COLO668 (cell line): ENCODE results near the gene CDKN2B-AS1.

Experiments
- DNase-seq: peaks from one replicate; lab custom pipeline; 2025; ENCODE audit not compliant: unreplicated experiment; lab: John Stamatoyannopoulos, UW

CDKN2B-AS1 gene

GRCh38 chr9:21982391-21982790 lies 12.2 kb upstream of the CDKN2B-AS1 start:
- no peak for DNase-seq

DNA sequence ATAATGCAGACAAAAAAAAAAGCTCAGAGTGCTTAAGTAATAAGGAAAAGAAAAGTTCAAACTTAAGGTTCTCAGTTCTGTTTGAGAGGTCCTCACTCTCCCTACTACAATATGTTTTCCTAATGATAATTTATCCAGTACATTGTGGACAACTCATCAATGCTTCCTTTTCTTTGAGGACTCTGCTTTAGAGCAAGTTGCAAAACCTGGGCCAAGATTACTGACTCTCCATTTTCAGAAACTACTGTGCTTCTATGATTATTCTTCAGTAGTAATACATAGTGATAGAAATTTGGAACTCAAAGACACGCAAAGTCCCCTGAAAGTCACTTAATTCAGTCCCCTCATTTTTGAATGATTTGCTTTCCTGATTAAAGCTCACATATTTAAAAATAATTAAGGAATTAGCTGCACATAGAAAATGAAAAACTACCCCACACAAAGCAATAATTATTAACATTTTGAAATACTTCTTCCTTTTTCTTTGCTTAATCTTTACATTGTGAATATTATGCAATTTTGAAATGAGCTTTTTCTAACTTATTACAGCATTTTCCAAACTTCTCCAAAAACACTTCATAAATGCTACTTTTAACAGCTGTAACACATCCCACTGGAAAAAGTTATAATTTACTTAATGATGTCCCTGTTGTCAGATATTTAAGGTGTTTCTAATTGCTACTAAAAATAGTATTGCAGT lies 11.6 kb upstream of the CDKN2B-AS1 start:
- DNase-seq: no peak

GRCh38 chr9:21983561-21983935 lies 11.0 kb upstream of the CDKN2B-AS1 start:
- no peak for DNase-seq

- DNase-seq: no peak
Observed at GRCh38 chr9:21984101-21984500, 10.5 kb upstream of the CDKN2B-AS1 start.

- DNase-seq: no peak
Observed at GRCh38 chr9:21985964-21986667, 8.5 kb upstream of the CDKN2B-AS1 start.

DNA sequence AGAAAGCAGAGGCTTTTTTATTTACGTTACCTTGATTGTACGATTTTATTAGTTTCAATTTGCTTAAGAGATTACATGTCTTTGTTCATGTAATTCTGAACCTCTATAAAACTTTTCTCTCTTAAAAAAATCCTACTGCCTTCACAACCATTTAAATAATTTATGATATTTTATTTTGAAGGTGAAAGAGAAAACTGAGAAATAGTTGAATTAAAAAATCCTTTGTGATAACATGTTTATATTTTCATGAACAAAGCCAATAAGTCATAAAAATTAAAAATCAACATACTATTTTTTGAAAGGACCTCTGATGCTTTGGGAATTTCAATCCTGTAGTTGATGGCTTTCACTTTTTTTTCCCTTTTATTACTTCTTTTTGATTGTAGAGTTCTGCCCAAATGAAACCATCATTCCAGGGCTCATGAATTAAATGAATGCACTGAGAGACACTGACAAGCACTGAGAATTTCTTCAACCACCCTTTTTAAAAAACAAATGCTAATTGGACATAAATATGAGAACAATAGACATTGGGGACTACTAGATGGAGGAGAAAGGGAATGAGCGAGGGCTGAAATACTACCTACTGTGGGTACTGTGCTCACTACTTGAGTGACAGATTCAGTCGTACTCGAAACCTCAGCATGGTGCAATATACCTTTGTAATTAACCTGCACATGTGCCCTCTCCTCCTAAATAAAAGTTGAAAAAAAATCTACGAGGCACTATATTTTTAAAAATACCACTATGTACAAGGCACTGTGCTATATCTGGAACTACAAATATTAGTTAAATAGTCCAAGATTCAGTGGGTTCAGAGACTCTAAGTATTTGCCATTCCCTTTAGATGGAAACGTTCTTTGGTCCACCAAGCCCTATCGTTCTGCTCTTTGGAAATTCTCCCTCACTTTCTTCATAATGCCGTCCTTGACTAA lies 6.3 kb upstream of the CDKN2B-AS1 start:
- DNase-seq: no peak

DNA sequence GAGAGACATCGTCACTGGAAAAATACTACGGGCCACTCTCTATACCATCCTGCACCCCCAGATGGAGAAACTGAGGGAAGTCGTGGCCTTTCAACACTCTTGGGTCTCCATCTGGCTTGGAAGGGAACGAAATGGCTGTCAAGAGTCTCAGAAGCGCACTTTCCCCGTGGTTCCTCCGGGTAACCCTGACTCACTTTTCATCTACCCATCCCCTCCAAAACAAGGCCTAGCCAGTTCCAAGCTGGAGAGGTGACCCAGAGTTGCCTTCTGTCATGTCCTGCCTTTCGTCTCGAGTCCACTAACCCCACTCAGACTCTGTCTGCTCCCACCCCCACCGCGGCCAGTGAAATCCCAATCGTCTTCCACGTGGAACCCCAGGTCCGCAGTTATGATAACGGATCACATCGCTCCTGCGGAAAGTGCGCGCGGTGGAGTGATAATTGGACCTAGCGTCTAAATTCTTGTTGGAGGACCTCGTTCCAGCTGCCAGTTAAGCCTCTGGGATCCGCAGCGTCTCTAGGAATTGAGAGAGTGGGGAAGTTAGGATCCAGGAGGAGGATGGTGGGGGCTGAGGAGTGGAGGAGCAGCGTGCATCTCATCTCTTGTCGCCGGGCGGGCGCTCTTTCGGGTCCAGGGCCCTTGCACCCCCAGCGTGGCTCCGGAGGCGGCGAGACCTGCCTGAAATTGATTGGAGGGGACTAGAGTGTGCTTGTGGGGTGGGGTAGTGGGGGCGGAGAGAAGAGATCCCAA lies 5.0 kb upstream of the CDKN2B-AS1 start:
- DNase-seq: no peak

GRCh38 chr9:21991072-21991959 lies 3.3 kb upstream of the CDKN2B-AS1 start:
- peak; percentile 15 for DNase-seq

GRCh38 chr9:21993007-21993406 lies 1.6 kb upstream of the CDKN2B-AS1 start:
- DNase-seq: no peak

DNA sequence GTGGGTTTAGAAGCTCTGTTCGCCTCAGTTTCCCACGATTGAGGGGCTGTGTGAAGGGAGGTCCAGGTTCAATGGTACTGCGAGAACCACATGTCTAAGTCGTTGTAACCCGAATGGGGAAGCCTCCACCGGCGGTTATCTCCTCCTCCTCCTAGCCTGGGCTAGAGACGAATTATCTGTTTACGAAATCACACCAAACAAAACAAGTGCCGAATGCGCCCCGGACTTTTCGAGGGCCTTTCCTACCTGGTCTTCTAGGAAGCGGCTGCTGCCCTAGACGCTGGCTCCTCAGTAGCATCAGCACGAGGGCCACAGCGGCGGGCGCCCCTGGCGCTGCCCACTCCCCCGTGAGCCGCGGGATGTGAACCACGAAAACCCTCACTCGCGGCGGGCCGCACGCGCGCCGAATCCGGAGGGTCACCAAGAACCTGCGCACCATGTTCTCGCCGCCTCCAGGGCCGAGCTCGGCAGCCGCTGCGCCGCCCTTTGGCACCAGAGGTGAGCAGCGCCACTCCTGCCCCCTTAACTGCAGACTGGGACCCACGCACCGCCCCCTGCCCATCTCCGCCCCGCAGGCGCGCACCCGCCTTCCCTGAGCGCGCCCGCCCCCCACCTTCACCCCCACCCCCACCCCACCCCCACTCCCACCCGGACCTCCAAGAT lies 567 bp upstream of the CDKN2B-AS1 start, which contains the start of gene CDKN2A:
Gene CDKN2A (minus strand): TSS at position 500 of the 663 bp plus-strand sequence.
- no peak for DNase-seq

DNA sequence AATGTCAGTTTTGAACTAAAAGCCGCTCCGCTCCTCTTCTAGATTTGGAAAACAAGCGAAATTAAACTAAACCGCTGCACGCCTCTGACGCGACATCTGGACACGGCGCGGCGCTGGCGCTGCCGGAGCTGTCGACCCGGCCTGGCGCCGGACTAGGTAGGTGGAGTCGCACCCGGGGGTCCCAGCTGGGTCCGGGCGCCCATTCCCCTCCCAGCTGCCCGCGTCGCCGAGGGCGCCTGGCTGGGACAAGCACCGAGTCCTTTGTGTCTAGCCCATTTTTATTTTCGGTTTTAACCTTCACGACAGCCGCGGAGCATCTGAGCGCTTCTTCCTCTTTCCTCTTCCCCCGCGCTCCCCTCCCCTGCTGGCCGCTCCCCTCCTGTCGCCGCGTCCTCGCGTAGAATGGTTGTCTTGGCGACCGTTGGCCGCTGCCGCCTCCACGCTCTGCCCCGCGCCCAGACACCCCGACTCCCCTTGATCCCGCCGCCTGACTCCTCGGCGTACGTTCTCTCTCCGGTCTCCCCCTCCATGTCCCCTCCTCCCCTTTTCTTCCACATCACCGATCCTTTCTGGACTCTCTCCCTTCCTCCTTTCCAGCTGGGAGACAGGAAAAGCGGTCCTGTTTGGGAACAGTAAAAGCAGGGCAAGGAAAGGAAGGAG lies 545 bp downstream of the CDKN2B-AS1 start:
- DNase-seq: peak; percentile 90

- DNase-seq: peak; percentile 60
Observed at GRCh38 chr9:21995666-21996398, 1.2 kb downstream of the CDKN2B-AS1 start.

- DNase-seq: peak; percentile 54
Observed at GRCh38 chr9:21996438-21996837, 1.8 kb downstream of the CDKN2B-AS1 start.

- DNase-seq: peak; percentile 34
Observed at GRCh38 chr9:21996858-21997257, 2.3 kb downstream of the CDKN2B-AS1 start.

DNA sequence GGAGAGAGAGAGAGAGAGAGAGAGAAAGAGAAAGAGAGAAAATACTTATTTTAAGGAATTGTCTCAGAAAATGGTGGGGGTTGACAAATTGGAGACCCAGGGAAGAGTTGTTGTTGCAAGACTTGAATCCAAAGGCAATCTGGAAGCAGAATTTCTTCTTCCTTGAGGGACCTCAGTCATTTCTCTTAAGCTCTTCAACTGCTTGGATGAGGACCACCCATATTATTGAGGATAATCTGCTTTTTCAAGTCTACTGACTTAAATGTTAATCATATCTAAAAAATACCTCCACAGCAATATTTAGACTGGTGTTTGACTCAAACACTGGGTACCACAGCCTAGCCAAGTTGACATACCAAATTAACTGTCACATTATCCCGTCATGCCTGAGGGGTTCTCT lies 2.9 kb downstream of the CDKN2B-AS1 start:
- DNase-seq: no peak

- DNase-seq: no peak
Observed at GRCh38 chr9:21998026-21998425, 3.4 kb downstream of the CDKN2B-AS1 start.

GRCh38 chr9:22002038-22002437 lies 7.4 kb downstream of the CDKN2B-AS1 start:
- DNase-seq: no peak
